HG03439 (cell line): ENCODE data around the gene WASF2.
"Not testable (repeated sequence)": the region's sequence is repeated elsewhere in the genome, so short reads cannot be mapped to it uniquely, and the experiment has no call there.

ENCODE experiments used
- ATAC-seq: cut with Tn5 transposase; IDR thresholded peaks from one replicate; pipeline ENCODE4 v1.9.1; 2021; ENCODE audit warnings: mild to moderate bottlenecking, moderate library complexity; ENCODE audit not compliant: unreplicated experiment

WASF2 gene

DNA sequence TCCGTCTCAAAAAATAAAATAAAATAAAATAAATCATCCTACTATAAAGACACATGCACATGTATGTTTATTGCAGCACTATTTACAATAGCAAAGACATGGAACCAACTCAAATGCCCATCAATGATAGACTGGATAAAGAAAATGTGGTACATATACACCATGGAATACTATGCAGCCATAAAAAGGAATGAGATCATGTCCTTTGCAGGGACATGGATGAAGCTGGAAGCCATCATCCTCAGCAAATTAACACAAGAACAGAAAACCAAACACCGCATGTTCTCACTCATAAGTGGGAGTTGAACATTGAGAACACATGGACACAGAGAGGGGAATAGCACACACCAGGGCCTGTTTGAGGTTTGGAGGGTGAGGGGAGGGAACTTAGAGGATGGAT lies 11.2 kb upstream of the WASF2 start:
- ATAC-seq = not testable (repeated sequence)

DNA sequence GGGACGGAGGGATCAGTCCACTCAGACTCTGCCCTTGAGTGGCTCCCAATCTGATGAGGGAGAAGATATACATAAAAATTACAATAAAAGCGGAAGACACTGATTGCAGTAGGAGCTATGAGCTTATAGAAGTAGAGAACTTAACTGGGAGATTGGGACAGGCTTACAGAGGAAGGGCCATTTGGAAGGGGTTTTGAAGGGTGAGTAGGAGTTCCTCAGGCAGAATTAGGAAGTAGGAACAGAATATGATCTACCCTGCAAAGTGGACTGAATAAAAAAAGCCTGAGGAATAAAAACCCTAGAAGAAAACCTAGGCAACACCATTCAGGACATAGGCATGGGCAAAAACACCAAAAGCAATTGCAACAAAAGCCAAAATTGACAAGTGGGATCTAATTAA lies 9.2 kb upstream of the WASF2 start:
- ATAC-seq = no peak

DNA sequence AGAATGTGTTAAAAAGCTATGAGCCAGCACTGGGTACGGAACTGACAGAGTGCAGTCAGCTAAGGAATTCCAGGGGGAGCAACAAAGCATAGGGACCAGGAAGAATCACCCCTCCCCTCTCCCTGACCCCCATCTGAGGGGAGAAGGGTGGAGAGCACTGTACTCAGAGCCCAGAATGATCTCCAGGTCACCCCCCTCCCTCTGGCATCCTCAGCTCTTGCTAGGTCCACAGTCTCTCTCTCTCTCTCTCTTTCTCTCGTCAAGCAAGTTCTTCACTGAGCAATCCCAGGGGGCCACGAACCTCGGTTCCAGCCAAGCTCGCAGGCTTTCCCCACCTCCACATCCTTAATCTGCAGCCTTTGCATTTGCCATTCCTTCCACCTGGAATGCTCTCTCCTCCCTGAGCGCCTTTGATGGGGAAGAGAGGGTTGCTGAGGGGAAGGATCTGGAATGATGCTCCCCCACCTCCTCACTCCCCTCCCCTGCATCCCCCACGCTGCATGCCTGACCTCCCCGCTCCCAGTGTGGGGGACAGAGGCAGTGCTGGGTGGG lies 6.7 kb upstream of the WASF2 start:
- ATAC-seq = no peak

DNA sequence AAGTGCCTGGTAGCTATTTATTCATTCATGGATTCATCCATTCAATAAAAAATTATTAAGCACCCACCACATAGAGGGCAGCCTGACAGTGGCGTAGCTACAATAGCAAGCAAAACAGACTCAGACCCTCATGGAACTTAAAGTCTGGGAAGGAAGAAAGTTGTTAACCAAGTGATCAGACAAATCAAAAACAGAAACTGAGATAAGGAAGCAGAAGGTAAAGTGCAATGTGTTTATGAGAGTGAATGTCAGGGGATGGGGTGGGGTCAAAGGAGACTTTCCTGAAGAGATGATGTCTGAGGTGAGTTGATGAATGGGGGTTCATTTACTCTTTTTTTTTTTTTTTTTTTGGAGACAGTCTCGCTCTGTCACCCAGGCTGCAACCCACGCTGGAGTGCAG lies 2.8 kb upstream of the WASF2 start:
- no peak for ATAC-seq

- ATAC-seq = no peak
These were observed 2.1 kb upstream of the WASF2 start for GRCh38 chr1:27491748-27492700.

DNA sequence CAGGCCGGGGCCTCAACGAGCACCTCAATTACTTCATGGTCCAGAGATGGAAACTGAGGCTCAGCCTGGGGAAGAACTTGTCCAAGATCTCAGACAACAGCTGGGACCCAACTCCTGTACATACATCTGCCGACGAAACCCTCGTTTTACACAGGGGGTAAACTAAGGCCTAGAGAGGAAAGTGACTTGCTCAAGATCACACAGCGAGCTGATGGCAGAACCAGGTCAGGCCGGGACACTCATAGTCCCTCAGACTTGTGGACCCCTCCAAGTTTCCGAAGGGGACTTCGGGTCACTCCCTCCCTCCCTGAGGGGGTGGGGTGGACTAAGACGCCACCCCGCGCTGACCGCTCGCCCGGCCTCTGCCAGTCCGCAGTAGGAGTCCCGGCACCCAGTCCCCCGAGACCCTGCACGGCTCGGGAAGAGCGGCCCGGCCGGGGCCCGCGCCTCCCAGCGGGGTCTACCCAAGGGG lies 430 bp downstream of the WASF2 start:
- ATAC-seq = peak; percentile 25

DNA sequence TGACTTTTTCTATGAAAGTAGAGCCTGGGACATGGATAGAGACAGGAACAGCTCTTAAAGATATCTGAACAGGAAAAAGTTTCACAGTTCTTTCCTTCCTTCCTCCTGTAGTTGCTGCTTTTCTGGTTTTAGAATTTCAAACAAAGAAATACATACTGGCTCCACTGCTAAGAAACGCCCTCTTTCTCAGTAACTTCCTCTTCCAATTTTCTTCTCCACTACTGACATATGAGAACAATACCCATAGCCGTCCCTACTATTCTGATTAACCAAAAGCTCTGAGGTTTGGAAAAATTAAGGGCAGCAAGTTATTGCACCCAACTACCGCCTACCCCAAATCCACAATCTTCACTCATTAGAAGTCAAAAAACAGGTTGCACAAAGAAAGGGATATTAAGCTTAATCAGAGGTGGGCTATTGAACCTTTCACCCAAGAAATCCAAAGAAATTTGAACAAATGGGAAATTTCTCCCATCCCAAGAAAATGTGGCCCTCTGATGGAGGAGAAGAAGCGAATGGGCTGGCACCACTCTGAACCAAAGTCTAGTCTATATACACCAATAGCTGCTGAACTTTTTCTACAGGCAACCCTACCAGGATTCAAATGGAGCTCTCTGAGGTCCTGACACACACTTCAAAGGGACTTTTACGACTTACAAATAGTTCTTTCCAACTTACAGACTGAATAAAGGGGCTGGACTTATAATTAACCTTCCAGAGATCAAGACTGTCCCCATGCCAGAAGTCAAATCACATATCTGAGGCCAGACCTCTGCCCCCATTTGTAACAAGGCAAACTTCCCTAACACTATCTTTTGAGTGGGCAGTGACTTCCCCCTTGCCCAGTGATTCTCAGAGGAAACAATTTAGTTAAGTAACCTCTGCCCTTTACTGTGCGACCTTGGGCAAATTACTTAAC lies 1.7 kb downstream of the WASF2 start:
- no peak for ATAC-seq

GRCh38 chr1:27485363-27485762 lies 4.6 kb downstream of the WASF2 start:
- no peak for ATAC-seq

DNA sequence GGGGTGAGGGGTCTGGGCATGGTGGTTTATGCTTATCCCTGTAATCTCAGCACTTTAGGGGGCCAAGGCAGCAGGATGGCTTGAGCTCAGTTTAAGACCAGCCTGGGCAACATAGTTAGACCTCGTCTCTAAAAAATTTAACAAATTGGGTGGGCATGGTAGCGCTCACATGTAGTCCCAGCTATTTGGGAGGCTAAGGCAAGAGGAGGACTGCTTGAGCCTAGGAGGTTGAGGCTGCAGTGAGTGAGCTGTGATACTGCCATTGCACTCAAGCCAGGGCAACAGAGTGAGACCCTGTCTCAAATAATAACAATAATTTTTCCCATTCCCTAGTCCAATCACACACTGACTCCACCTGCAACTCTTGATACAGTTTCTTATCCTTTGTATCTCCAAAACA lies 6.3 kb downstream of the WASF2 start:
- ATAC-seq = no peak

DNA sequence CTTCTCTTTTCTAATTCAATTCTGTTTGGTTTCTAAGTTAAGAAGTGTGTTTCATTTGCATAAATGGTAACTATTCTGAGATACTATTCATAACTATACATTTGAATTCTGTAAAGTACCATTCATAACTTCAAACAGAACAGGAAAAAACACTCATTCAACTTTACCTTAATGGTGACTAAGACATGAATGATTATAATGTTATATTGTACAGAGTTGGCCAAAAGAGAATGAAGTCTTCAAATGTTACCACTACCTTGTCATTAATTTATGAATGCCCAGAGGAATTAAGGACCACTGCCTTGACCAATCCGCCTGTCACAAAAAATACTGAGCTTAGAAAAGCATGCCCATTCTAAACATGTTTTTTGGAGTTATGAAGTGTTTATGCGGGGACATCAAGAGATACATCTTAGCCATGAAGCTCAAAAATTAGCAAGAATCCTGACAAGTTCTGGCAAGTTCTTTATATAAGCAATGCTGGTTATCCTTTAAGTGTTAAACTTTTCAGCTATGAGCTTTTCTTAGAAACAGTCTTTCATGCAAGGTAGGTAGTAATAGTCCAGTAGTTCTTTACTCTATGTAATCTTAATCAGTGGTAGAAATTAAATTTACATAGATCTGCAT lies 7.9 kb downstream of the WASF2 start:
- no peak for ATAC-seq

DNA sequence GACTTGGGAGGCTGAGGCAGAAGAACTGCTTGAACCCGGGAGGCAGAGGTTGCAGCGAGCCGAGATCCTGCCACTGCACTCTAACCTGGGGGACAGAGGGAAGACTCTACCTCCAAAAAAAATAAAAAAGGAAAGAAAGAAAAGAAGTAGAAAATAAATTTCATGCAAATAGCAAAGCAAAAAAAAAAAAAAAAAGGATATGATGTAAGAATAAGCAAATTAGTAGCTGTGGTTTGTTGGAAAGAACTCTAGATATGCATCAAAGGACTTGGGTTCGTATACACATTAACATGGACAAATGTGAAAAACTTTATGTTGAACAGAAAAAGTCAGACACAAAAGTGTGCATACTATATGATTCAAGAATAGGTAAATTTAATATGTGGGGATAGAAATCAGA lies 11.9 kb downstream of the WASF2 start:
- no peak for ATAC-seq

- no peak for ATAC-seq
These were observed 13.7 kb downstream of the WASF2 start for GRCh38 chr1:27476237-27476636.

DNA sequence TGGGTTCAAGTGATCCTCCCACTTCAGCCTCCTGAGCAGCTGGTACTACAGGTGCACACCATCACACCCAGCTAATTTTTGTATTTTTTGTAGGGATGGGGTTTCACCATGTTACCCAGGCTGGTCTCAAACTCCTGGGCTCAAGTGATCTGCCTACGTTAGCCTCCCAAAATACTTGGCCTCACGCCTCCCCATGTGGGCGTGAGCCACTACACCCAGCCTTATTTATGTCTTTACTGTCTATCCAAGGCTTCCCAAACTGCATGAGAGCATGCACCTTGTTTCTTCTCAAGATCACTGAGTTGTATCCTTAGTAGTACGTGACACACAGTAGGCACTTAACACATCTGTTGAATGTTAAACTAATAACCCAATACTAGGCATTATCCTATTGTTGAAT lies 14.2 kb downstream of the WASF2 start:
- ATAC-seq = no peak

- ATAC-seq = no peak
These were observed 16.2 kb downstream of the WASF2 start for GRCh38 chr1:27473755-27474154.

- ATAC-seq = not testable (repeated sequence)
These were observed 17.9 kb downstream of the WASF2 start for GRCh38 chr1:27472098-27472497.

DNA sequence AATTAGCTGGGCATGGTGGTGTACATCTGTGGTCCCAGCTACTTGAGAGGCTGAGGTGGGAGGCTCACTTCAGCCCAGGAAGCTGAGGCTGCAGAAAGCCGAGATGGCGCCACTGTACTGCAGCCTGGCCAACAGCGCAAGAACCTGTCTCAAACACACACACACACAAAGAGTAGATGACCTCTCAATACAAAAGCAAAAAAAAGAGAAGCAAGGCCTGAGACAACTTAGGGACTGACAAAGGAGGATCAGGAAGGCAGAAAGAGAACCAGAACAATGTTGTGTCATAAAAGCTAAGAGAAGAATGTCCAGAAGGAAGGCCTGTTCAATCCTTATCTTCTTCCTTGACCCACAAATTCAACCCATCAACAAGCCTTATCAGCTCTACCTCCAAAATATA lies 18.5 kb downstream of the WASF2 start:
- ATAC-seq = no peak

DNA sequence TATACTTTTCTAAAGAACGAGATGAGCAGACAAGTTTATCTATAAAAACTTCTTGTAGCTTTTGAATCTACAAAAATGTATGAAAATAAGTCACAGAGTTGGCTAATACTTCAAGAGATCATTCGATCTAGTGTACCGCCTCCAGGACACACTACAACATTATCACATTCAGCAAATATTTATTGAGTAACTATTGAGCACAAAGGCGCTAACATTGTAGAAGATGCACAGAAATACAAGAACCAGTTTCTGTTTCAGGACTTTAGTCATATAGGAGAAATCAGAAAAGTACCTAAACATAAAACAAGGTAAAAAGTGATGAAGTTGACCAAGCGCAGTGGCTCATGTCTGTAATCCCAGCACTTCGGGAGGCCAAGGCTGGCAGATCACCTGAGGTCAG lies 20.6 kb downstream of the WASF2 start:
- ATAC-seq = no peak

- ATAC-seq = not testable (repeated sequence)
These were observed 21.6 kb downstream of the WASF2 start for GRCh38 chr1:27468378-27468777.

GRCh38 chr1:27464926-27465647 lies 24.9 kb downstream of the WASF2 start:
- no peak for ATAC-seq

- not testable (repeated sequence) for ATAC-seq
These were observed 26.1 kb downstream of the WASF2 start for GRCh38 chr1:27463916-27464315.
